B cell (primary cell): ENCODE data around the gene FAM107B. TPM values are rescaled to one million over a fixed set of nuclear protein-coding genes. Genes with fewer than 3 reads are reported as not detected.

Source experiments
- ATAC-seq: fragments of 200-7000 bp; cut with Tn5 transposase; one replicate; pipeline ENCODE4 v1.10.0; 2021; ENCODE audit warnings: low read depth, mild to moderate bottlenecking, moderate number of reproducible peaks, moderate library complexity
- CTCF ChIA-PET: fragments of 350-600 bp; sonication (Branson Sonifier 250); formaldehyde crosslinking; loops from one replicate; lab custom pipeline; 2021; ENCODE audit warnings: antibody characterized with exemption, inconsistent platforms; lab: Charles Lee
- POLR2A ChIA-PET: fragments of 350-600 bp; sonication (Branson Sonifier 250); formaldehyde crosslinking; loops from one replicate; lab custom pipeline; 2021; ENCODE audit warnings: antibody characterized with exemption; lab: Charles Lee
- DNase-seq: peaks from one replicate; pipeline ENCODE4 v3.0.0; 2013
- H2AFZ ChIP-seq: 2 replicates; pipeline ENCODE4 v1.6.1; 2012; ENCODE audit warnings: mild to moderate bottlenecking, low read depth, low read length; ENCODE audit not compliant: insufficient read depth, poor library complexity, severe bottlenecking
- H3K27ac ChIP-seq, 2 donors: 1 replicate in 1 of 2; 2 replicates in 1 of 2; pipeline ENCODE4 v1.5.1; 2012 to 2013; ENCODE audit warnings: low read length in 2 of 2, mild to moderate bottlenecking in 2 of 2, moderate library complexity in 1 of 2
- H3K27me3 ChIP-seq, 4 experiments: fragments of 200-600 bp in 1 of 4; sonication (generic) in 1 of 4; replicated peaks in 1 of 4; 1 replicate in 2 of 4; 2 replicates in 2 of 4; pipeline versions ENCODE4 v1.6.1 to v1.7.0; 2013 to 2016; ENCODE audit warnings: low read length in 3 of 4, mild to moderate bottlenecking in 2 of 4, mixed read lengths in 1 of 4, moderate library complexity in 1 of 4; ENCODE audit not compliant: insufficient read depth in 4 of 4, control insufficient read depth in 3 of 4; ENCODE audit errors: control extremely low read depth in 1 of 4
- H3K36me3 ChIP-seq, 2 experiments: replicated peaks in 1 of 2; 1 replicate in 1 of 2; 2 replicates in 1 of 2; pipeline versions ENCODE4 v1.6.1 to v1.7.1; 2013; ENCODE audit warnings: low read length in 1 of 2; ENCODE audit not compliant: insufficient read depth in 2 of 2, control insufficient read depth in 1 of 2; ENCODE audit errors: control extremely low read depth in 1 of 2, extremely low read depth in 1 of 2
- H3K4me1 ChIP-seq, 2 donors: fragments of 200-600 bp in 1 of 2; sonication (generic) in 1 of 2; 1 replicate in 1 of 2; 2 replicates in 1 of 2; pipeline versions ENCODE4 v1.5.1 to v1.6.1; 2013 to 2017; ENCODE audit warnings: low read length in 2 of 2; ENCODE audit not compliant: control insufficient read depth in 2 of 2, insufficient read depth in 2 of 2
- H3K4me2 ChIP-seq: replicated peaks from 2 replicates; pipeline ENCODE3; 2012; ENCODE audit warnings: mild to moderate bottlenecking, low read depth, low read length; ENCODE audit not compliant: poor library complexity, severe bottlenecking
- H3K4me3 ChIP-seq, 5 experiments: fragments of 200-600 bp in 1 of 5; sonication (generic) in 1 of 5; 1 replicate in 3 of 5; 2 replicates in 2 of 5; pipeline versions ENCODE4 v1.5.1 to v1.7.0; 2011 to 2016; ENCODE audit warnings: low read length in 4 of 5, mild to moderate bottlenecking in 4 of 5, low read depth in 2 of 5, control low read depth in 1 of 5, moderate library complexity in 1 of 5; ENCODE audit not compliant: insufficient read depth in 1 of 5; ENCODE audit errors: control extremely low read depth in 1 of 5, extremely low read depth in 1 of 5
- H3K79me2 ChIP-seq: fragments of 200-600 bp; sonication (generic); one replicate; pipeline ENCODE4 v1.6.0; 2016; ENCODE audit warnings: low read length; ENCODE audit not compliant: control insufficient read depth, insufficient read depth
- H3K9ac ChIP-seq: fragments of 200-600 bp; sonication (generic); 2 replicates; pipeline ENCODE4 v1.6.1; 2017; ENCODE audit warnings: mild to moderate bottlenecking, low read length, moderate library complexity
- H3K9me3 ChIP-seq, 3 donors: one replicate each; pipeline versions ENCODE4 v1.6.1 to v1.7.1; 2013; ENCODE audit warnings: low read length in 2 of 3; ENCODE audit not compliant: control insufficient read depth in 2 of 3, insufficient read depth in 1 of 3; ENCODE audit errors: control extremely low read depth in 1 of 3
- H4K20me1 ChIP-seq: 2 replicates; pipeline ENCODE4 v1.6.0; 2012; ENCODE audit warnings: mild to moderate bottlenecking, low read length; ENCODE audit not compliant: insufficient read depth, control insufficient read depth, poor library complexity, severe bottlenecking
- H3K27ac Mint-ChIP-seq: one replicate; pipeline ENCODE4 v1.8.0; 2021; ENCODE audit warnings: mixed read lengths
- H3K27me3 Mint-ChIP-seq: one replicate; pipeline ENCODE4 v1.8.0; 2021; ENCODE audit warnings: mixed read lengths
- H3K4me1 Mint-ChIP-seq: one replicate; pipeline ENCODE4 v1.8.0; 2021; ENCODE audit warnings: mixed read lengths
- H3K4me3 Mint-ChIP-seq: one replicate; pipeline ENCODE4 v1.8.0; 2021; ENCODE audit warnings: mixed read lengths
- H3K9me3 Mint-ChIP-seq: one replicate; pipeline ENCODE4 v1.8.0; 2022; ENCODE audit warnings: mixed read lengths; ENCODE audit not compliant: insufficient read depth
- CTCF ChIP-seq: fragments of 200-600 bp; IDR thresholded peaks from one replicate; pipeline ENCODE4 v1.8.0; 2022; ENCODE audit warnings: antibody characterized with exemption, mild to moderate bottlenecking
- EZH2 ChIP-seq: IDR thresholded peaks from 2 replicates; pipeline ENCODE4 v1.6.1; 2012; ENCODE audit warnings: borderline replicate concordance, low read depth, mild to moderate bottlenecking, moderate library complexity, low read length; ENCODE audit not compliant: insufficient read depth, poor library complexity, severe bottlenecking
- WGBS: methylation state at CpG from one replicate; pipeline ENCODE4 v1.1.5; 2013; ENCODE audit warnings: missing lambda C conversion rate; ENCODE audit not compliant: insufficient coverage; 5-methylcytosine and 5-hydroxymethylcytosine counted together
- intact Hi-C: fragments of 100-400 bp; cut with micrococcal nuclease; formaldehyde crosslinking; loops from one replicate; pipeline ENCODE4 v1.10.0; 2022
- polyA plus RNA-seq: library from polyadenylated mRNA; depleted of rRNA; stranded (reverse); fragments of >200 nt; gene quantifications from 2 replicates; pipeline ENCODE4 v1.2.3, GENCODE V29; 2012
- total RNA-seq, 2 donors: library from RNA; stranded (reverse); fragments of 120-200 nt in 1 of 2; gene quantifications; 1 replicate in 1 of 2; 2 replicates in 1 of 2; pipeline versions ENCODE4 v1.2.3 to v1.2.4, GENCODE V29; 2013 to 2022

The FAM107B gene
- total and polyA plus RNA-seq, 2 donors (not counting 1 experiment from before 2014, with no cell fraction given), result 31.9 to 318 TPM

GRCh38 chr10:14698829-14699170, 75.9 kb downstream of the FAM107B start:
- peaks cover 0 to 6% (median 0%) of the 10 kb centered on the region in 3 donors for H3K9me3 ChIP-seq
- 67% methylated on average over 3 of the region's 3 CpGs for WGBS
- no peak for DNase-seq
- Mint-ChIP-seq H3K27me3 (no peaks in the 10 kb centered on the region), H3K27ac (no peak overlapping the region), H3K4me1 (peaks cover 3% of the 10 kb centered on the region), H3K4me3 (no peak overlapping the region), H3K9me3 (no peaks in the 10 kb centered on the region)
- H3K9ac ChIP-seq, result no peak overlapping the region
- ATAC-seq, result no peak
- no peaks in the 10 kb centered on the region for H4K20me1 ChIP-seq
- no peaks in the 10 kb centered on the region for H3K27me3 ChIP-seq
- ChIA-PET CTCF (no interaction called here), POLR2A (no interaction called here)
- no peaks in the 10 kb centered on the region for H3K79me2 ChIP-seq
- intact Hi-C loops, result no loop called here
- no peak overlapping the region for H3K4me2 ChIP-seq
- TF ChIP-seq EZH2 (no peak), CTCF (no peak)
- no peak overlapping the region for H2AFZ ChIP-seq
- peaks cover 0 to 6% of the 10 kb centered on the region in 2 donors for H3K4me1 ChIP-seq
- no peak overlapping the region for H3K4me3 ChIP-seq
- no peak overlapping the region for H3K27ac ChIP-seq
- no peaks in the 10 kb centered on the region for H3K36me3 ChIP-seq

- ATAC-seq (no peak), DNase-seq (no peak)
- H3K9me3 ChIP-seq, result peaks cover 0 to 6% (median 0%) of the 10 kb centered on the region in 3 donors
- H4K20me1 ChIP-seq, result no peaks in the 10 kb centered on the region
- CTCF ChIA-PET, result no interaction called here
- no peak overlapping the region for H3K4me3 ChIP-seq
- H3K9ac ChIP-seq, result no peak overlapping the region
- no peaks in the 10 kb centered on the region for H3K79me2 ChIP-seq
- H3K4me1 ChIP-seq, result peaks cover 0 to 6% of the 10 kb centered on the region in 2 donors
- H3K4me2 ChIP-seq, result no peak overlapping the region
- intact Hi-C loops, result no loop called here
- no peaks in the 10 kb centered on the region for H3K27me3 ChIP-seq
- no peak overlapping the region for H3K27ac Mint-ChIP-seq
- no peak overlapping the region for H2AFZ ChIP-seq
- WGBS, result 86% methylated on average over 5 of the region's 6 CpGs
- peaks cover 3% of the 10 kb centered on the region for H3K4me1 Mint-ChIP-seq
- H3K9me3 Mint-ChIP-seq, result no peaks in the 10 kb centered on the region
- no peaks in the 10 kb centered on the region for H3K36me3 ChIP-seq
- TF ChIP-seq EZH2 (no peak), CTCF (no peak)
- no peak overlapping the region for H3K27ac ChIP-seq
- POLR2A ChIA-PET, result no interaction called here
- H3K4me3 Mint-ChIP-seq, result no peak overlapping the region
- H3K27me3 Mint-ChIP-seq, result no peaks in the 10 kb centered on the region
These were observed 76.4 kb downstream of the FAM107B start for GRCh38 chr10:14698111-14698828.
